Activated naive CD4-positive, alpha-beta T cell treated with anti-CD3 and anti-CD28 coated beads, Interleukin-2, amount 50 U/mL, for 24 hours (primary cell): ENCODE results near the gene RAI1.

Source experiments
- H3K27ac Mint-ChIP-seq: one replicate; pipeline ENCODE4 v1.8.0; 2021; ENCODE audit warnings: mild to moderate bottlenecking, mixed read lengths
- H3K27me3 Mint-ChIP-seq: one replicate; pipeline ENCODE4 v1.8.0; 2021; ENCODE audit warnings: mixed read lengths
- H3K36me3 Mint-ChIP-seq: one replicate; pipeline ENCODE4 v1.8.0; 2021; ENCODE audit warnings: mixed read lengths
- H3K4me1 Mint-ChIP-seq: one replicate; pipeline ENCODE4 v1.8.0; 2021; ENCODE audit warnings: mixed read lengths
- H3K4me3 Mint-ChIP-seq: one replicate; pipeline ENCODE4 v1.8.0; 2021; ENCODE audit warnings: mild to moderate bottlenecking, mixed read lengths
- H3K9me3 Mint-ChIP-seq: one replicate; pipeline ENCODE4 v1.8.0; 2021; ENCODE audit warnings: mixed read lengths

Gene RAI1

DNA sequence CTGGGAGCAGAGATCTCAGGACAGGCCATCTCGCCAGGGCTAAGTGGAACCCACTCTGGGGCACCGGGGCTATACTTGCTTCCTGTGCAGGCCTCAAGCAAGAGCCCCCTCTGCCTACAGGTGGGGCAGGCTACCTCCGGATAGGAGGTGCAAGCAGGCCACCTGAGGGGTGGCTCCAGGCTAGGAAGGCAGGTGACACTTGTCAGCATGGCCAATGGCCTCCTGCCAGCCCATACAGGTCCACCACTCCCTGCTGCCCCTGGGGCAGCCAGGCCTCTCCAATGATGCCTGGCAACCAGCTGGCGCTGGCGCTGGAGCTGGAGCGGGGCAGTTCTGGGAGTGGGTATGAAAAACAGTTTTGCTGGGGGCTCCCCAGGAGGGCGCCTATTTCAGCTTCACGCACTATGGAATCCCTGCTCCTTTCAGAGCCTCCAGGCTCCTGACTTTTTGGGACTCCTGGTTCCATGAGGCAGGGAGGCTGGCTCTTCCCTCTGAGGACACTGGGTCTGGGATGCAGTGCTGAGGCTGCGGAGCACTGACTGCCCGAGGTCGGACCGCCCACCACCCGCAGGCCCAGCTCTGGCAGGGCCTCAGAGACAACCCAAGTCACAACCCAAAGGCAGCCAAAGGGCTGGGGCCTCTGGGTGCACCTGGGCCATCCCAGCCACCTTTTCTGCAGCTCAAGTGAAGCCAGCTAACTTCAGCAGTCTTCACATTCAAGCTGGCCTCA is 164.0 kb downstream of the RAI1 start:
- H3K36me3 Mint-ChIP-seq, result no peaks in the 10 kb centered on the region
- H3K27me3 Mint-ChIP-seq, result no peaks in the 10 kb centered on the region
- no peak overlapping the region for H3K4me3 Mint-ChIP-seq
- no peaks in the 10 kb centered on the region for H3K9me3 Mint-ChIP-seq
- peaks cover 47% of the 10 kb centered on the region for H3K4me1 Mint-ChIP-seq
- H3K27ac Mint-ChIP-seq, result no peak overlapping the region

DNA sequence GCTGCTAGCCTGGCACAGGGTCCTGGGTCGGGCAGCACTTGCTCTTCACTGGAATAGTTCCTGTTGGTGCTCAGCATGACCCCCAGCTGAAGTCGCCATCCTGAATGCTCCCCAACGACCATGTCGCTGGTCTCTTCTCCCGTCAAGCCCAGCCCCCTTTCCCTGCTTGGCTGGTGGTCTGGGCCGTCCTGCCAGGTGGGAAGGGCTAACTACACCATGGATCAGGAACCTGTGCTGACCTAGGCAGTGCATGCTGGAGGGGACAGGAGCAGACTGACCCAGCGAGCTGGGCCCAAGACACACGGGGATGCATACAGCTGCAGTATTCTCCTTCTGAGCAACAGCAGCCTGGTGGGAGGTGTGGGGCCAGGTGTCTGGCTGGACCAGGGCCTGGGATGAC is 164.7 kb downstream of the RAI1 start:
- H3K27me3 Mint-ChIP-seq, result no peaks in the 10 kb centered on the region
- H3K36me3 Mint-ChIP-seq, result no peaks in the 10 kb centered on the region
- H3K27ac Mint-ChIP-seq, result no peak overlapping the region
- no peak overlapping the region for H3K4me3 Mint-ChIP-seq
- no peaks in the 10 kb centered on the region for H3K9me3 Mint-ChIP-seq
- peaks cover 52% of the 10 kb centered on the region for H3K4me1 Mint-ChIP-seq

DNA sequence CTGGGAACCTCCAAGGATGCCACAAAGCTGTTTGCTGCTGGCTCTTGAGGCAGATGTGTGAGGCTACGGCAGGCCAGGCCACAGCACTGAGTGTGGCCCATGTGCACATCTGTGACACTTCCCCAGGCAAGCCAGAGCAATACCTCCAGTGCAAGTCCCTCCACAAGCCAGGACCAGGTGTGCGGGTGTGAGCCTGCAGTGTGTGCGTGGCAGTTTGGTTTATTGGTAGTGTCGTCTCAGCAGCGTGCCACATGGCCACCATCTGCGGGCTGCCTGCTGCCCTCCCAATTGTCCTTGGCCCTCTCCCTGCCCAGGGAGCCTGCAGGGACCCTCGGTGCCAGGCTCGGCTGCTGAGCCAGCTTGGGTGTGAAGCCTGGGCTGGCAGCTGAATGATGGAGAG is 165.4 kb downstream of the RAI1 start:
- Mint-ChIP-seq H3K27ac (no peak overlapping the region), H3K27me3 (no peaks in the 10 kb centered on the region), H3K4me3 (no peak overlapping the region), H3K36me3 (no peaks in the 10 kb centered on the region), H3K9me3 (no peaks in the 10 kb centered on the region), H3K4me1 (peaks cover 55% of the 10 kb centered on the region)

DNA sequence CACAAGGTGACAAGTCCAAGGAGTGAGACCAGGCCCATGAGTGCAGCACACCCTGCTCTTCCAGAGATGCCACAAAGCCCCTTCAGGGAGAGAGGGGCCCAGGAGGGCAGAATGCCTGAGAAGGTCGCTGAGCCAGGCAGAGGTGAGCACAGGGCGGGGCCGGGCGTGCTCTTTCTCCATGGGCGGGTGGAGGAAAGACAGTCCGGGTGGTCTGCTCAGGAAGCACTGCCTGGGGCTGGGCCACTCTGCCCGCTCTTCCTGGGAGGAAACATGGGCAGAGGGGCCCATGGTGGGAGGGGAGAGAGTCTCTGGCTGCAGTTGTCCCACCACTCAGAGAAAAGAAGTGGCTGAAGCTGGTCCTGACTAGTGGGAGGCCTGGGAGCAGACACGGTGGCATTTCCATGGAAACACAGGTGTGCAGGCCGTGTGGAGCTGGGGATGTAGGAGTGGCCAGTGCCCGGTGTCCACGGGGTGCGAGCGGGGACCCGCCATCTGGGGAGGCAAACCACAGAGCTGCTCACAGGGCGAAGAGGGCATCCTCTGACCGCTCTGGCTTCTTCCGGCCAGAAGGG is 165.9 kb downstream of the RAI1 start:
- Mint-ChIP-seq H3K4me1 (peaks cover 60% of the 10 kb centered on the region), H3K27ac (peak overlapping the region; percentile 41), H3K9me3 (no peaks in the 10 kb centered on the region), H3K4me3 (no peak overlapping the region), H3K27me3 (no peaks in the 10 kb centered on the region), H3K36me3 (no peaks in the 10 kb centered on the region)

DNA sequence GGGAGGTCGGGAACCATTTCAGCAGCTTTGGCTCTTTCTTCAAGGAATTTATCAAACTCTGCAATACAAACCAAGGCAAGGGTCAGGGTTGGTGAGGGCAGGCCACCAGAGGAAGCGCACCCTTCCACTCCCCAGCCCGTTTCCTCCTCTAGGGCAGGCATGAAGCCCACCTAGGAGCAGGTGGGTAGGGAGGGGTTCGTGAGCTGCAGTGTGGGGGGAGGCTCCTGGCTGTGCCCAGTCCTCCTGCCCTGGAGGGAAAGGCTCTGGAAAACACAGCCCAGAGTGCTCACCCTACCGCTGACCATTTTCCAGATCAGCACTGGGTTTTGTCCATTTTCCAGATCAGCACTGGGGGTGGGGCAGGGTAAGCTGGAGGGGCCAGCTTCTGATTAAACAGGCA is 166.5 kb downstream of the RAI1 start:
- Mint-ChIP-seq H3K4me1 (peaks cover 63% of the 10 kb centered on the region), H3K27me3 (no peaks in the 10 kb centered on the region), H3K27ac (peak overlapping the region; percentile 41), H3K36me3 (no peaks in the 10 kb centered on the region), H3K4me3 (no peak overlapping the region), H3K9me3 (no peaks in the 10 kb centered on the region)

DNA sequence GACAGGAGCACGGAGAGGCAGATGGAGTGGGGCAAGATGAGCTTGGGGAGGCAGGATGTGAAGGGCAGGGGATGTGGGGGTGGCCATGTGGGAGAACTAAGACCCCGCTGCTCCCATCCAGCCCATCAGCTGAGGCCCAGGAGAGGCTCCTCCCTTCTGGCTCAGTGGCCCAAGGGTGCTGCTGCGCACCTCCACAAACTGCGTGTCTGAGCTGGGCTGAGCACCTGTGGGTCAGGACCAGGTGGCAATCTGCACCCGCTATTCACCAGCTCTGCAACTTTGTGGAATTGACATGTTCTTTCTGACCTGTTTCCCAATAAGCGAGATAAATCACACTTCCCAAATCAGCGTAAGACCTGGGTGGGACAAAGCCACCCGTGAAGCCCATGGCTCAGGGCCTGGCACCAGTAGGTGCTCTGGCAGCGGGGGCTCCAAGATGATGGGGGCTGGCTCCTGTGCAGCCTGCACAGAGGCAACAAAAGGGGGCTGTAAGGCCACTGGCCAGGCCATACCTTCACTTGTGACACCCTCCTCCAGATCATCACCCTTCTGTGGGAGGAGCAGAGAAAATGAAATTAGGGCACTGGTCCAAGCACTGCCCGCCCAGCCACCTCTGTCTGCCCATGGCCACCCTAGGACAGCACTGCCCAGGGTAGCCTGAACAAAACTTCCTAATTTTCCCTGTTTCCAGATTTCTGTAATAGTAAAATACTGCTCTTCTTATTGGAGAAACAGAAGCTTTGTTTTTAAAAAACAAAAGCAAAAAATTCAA is 167.2 kb downstream of the RAI1 start:
- peak overlapping the region; percentile 83 for H3K27ac Mint-ChIP-seq
- H3K4me1 Mint-ChIP-seq, result peaks cover 69% of the 10 kb centered on the region
- H3K27me3 Mint-ChIP-seq, result no peaks in the 10 kb centered on the region
- peak overlapping the region; percentile 47 for H3K4me3 Mint-ChIP-seq
- H3K9me3 Mint-ChIP-seq, result no peaks in the 10 kb centered on the region
- H3K36me3 Mint-ChIP-seq, result no peaks in the 10 kb centered on the region

DNA sequence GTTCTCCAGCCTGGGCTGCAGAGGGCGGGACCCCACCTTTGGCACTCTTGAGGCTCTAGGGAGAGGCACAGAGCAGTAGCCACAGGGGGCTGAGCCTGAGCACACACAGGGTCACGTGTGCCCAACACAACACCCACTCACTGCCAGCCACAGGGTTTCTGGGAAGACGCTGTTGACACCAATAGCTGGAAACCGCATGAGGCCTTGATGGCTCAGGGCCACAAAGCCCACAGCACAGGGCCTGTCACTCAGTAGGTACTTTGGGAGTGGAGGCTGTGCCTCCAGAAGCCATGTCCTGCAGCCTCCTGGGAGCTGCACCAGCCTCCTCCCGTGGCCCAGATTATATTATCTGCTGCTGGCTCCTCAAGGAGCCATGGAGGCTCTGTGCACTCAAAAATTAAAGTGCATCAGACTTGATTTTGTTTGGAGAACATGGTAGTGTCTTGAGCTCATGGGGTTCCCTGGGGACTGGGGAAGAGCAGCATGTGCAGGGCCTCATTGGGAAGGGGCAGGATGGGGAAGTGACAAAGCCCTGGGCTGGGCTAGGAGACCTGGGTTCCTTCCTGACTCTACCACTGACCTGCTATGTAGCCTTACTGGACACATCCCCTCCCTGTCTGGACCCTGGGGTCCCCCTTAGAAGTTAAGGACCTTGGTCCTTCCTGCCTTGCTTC is 168.0 kb downstream of the RAI1 start:
- H3K4me1 Mint-ChIP-seq, result peaks cover 77% of the 10 kb centered on the region
- no peaks in the 10 kb centered on the region for H3K27me3 Mint-ChIP-seq
- no peaks in the 10 kb centered on the region for H3K9me3 Mint-ChIP-seq
- peak overlapping the region; percentile 47 for H3K4me3 Mint-ChIP-seq
- peak overlapping the region; percentile 80 for H3K27ac Mint-ChIP-seq
- H3K36me3 Mint-ChIP-seq, result no peaks in the 10 kb centered on the region

DNA sequence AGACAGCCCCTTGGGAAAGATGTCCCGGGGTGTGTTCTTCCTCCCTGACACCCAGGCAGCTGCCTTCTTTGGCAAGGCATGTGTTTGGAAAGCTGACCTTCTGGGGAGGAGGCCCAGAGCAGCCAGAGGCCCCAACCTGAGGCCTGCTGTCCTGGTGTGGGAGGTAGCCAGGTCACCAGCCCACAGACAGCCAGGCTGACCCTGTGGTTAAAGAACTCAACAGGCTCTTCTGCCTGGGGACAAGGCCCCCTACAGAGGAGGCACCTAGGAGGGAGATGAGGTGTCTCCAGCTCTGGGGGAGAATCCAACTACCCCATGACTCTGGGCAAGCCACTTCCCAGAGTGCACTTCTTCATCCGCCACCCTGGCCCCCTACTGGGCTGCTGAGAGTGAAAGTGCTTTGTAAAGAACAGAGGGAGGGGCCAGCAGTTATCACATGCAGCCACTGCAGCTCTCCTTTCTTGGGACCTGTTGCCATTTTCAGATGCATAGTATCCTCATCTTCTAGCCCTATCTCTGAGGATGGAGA is 168.7 kb downstream of the RAI1 start:
- Mint-ChIP-seq H3K27ac (peak overlapping the region; percentile 95), H3K36me3 (no peaks in the 10 kb centered on the region), H3K9me3 (no peaks in the 10 kb centered on the region), H3K27me3 (no peaks in the 10 kb centered on the region), H3K4me1 (peaks cover 81% of the 10 kb centered on the region), H3K4me3 (peak overlapping the region; percentile 44)

DNA sequence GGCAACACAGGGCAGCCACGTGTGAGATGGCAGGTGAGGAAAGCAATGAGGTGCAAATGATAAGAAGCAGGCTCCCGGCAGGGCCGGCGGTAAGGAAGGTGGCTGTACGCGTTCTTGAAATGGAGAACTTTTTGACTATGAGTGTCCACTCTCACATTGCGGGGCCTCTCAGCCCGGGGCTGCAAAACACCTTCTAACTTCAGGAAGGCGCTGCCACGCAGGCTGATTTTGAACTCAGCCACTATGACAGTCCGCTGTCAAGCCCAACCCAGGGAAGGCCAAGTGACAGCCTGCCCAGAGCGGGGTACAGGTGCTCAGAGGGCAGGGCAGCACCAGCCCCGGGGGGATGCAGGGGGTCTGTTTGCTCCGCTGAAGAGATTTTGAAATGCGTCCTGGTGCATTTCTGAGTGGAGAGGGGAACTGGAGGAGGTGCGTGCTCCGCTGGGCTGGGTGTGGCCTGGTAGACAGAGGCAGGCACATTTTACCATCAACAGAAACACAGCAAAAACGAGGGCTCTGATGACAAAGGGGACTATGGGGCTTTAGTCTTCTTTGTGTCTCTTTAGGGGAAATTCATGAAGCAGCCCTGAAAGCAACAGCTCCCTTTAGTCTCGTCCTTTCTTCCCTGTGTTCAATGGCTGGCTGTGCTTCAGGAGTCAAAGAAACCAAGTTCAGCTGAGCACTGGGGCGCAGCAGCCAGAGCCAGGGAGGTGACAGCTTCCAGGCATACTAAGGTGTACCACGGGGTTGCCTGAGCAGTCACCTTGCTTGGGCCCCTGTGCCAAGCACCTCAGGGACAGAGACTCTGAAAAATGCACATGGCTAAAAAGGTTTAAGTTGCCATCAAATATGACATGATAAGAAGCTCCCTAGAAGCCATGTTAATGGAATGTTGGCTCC is 170.1 kb downstream of the RAI1 start:
- no peaks in the 10 kb centered on the region for H3K27me3 Mint-ChIP-seq
- H3K4me3 Mint-ChIP-seq, result peak overlapping the region; percentile 72
- H3K4me1 Mint-ChIP-seq, result peaks cover 91% of the 10 kb centered on the region
- no peaks in the 10 kb centered on the region for H3K36me3 Mint-ChIP-seq
- peak overlapping the region; percentile 95 for H3K27ac Mint-ChIP-seq
- H3K9me3 Mint-ChIP-seq, result no peaks in the 10 kb centered on the region

DNA sequence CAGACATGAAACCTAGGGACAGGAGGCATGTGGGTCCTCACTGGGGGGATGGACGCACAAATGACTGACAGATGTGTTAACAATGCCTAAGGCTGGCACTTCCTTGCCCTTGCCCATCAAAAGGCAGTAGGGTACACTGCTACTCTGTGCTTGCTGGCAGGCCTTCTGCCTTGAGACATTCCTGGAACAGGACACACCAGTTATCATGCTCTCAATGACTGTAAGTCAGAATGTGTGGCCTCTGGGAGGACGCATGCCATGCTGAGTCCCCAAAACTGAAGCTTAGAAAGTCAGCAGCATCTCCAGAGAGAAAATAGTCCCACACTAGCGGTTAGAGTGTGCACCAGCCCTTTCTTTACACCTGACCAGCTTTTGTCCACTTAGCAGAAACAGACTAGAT is 171.7 kb downstream of the RAI1 start:
- peaks cover 82% of the 10 kb centered on the region for H3K4me1 Mint-ChIP-seq
- no peak overlapping the region for H3K27ac Mint-ChIP-seq
- no peaks in the 10 kb centered on the region for H3K9me3 Mint-ChIP-seq
- H3K27me3 Mint-ChIP-seq, result no peaks in the 10 kb centered on the region
- H3K36me3 Mint-ChIP-seq, result no peaks in the 10 kb centered on the region
- H3K4me3 Mint-ChIP-seq, result no peak overlapping the region

DNA sequence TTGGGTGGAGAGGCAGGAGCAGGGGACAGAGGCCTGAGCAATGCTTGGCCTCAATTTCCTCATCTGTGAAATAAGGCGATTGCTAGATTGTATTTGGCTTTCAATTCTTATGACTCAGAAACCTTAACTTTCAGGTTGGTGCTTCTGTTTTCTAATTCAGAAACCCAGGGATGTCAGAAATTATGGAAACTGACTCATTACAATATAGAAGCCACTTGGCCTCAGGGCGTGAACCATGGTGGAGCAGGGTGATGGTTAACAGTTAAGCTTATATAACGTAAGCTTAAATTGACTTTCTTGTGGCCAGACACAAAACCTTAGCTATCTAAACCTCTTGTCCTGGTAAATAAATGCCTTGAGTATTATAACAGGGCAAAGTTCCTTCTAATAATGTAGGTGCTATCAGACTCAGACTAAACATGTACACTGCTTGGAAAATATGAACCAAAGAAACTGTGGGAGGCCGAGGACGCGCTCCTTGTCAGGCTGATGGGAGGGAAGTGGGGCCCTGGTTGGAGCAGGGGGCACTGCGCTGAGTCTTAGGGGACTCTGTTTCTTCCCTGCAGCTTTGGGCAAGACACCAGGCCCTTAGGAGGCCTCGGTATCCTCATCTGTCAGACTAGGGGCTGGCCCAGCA is 172.7 kb downstream of the RAI1 start:
- peaks cover 72% of the 10 kb centered on the region for H3K4me1 Mint-ChIP-seq
- H3K4me3 Mint-ChIP-seq, result peak overlapping the region; percentile 57
- no peaks in the 10 kb centered on the region for H3K9me3 Mint-ChIP-seq
- H3K36me3 Mint-ChIP-seq, result no peaks in the 10 kb centered on the region
- peak overlapping the region; percentile 63 for H3K27ac Mint-ChIP-seq
- no peaks in the 10 kb centered on the region for H3K27me3 Mint-ChIP-seq

DNA sequence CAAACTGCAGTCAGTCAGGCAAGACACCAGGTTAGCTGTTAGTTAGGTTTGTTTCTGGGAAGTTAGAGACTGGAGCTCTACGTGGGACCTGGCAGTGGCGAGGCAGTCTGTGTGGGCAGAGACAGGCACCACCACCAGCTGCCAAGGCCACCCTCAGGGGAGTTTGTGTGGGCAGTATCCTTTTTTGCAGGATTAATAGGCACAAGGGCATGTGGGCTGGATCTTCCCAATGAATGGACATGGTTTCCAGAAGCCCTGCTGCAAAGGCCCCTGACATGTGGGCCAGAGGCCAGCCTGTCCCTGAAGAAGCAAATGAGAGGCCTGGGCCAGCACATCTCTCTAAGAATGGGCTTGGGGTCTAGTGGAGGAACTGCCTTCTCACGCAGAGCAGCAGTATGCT is 174.7 kb downstream of the RAI1 start:
- H3K4me1 Mint-ChIP-seq, result peaks cover 52% of the 10 kb centered on the region
- H3K27me3 Mint-ChIP-seq, result no peaks in the 10 kb centered on the region
- no peaks in the 10 kb centered on the region for H3K36me3 Mint-ChIP-seq
- H3K4me3 Mint-ChIP-seq, result no peak overlapping the region
- no peaks in the 10 kb centered on the region for H3K9me3 Mint-ChIP-seq
- H3K27ac Mint-ChIP-seq, result peak overlapping the region; percentile 35

DNA sequence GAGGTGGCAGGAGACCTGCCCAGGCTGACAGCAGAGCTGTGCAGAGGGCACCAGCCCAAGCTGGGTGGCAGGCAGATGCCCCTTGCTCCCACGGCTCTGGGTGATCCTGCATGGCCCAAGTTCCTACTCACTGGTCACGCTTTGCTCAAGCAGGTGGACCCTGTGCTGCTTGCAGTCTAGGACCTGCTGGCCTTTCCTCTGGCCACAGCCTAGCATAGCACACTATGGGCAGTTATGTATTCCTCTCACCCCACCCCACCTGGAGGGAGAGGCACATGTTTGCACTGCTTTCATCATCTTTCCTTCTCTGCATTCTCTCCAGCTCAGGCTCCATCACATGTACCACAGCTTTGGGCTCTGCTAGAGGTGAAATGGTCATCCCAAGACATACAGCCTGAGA is 175.1 kb downstream of the RAI1 start:
- Mint-ChIP-seq H3K4me1 (peaks cover 47% of the 10 kb centered on the region), H3K27ac (no peak overlapping the region), H3K36me3 (no peaks in the 10 kb centered on the region), H3K27me3 (no peaks in the 10 kb centered on the region), H3K4me3 (no peak overlapping the region), H3K9me3 (no peaks in the 10 kb centered on the region)

DNA sequence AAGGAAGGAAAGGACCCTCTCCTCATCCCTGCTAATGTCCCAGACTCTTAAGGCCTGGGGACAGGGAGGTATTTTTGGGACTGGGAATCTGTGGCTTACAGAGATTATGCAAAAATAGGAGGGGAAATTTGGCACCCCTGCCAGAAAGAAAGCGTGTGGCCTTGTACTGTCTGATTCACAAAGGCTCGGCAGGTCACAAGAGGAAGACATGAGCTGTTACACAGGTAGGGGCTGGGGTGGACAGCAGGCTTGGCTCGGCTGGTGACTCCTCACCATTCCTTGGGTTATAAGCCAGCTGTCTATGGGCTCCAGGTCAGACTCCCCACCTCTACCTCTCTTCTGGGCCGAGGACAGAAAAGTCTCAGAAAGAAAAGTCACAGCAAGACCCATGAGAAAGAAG is 176.2 kb downstream of the RAI1 start:
- Mint-ChIP-seq H3K27ac (no peak overlapping the region), H3K36me3 (no peaks in the 10 kb centered on the region), H3K27me3 (no peaks in the 10 kb centered on the region), H3K4me1 (peaks cover 43% of the 10 kb centered on the region), H3K9me3 (no peaks in the 10 kb centered on the region), H3K4me3 (no peak overlapping the region)
